Suppressor macrophage (primary cell): Measurements from ENCODE around the gene BRD3OS.

Source experiments
- DNase-seq, 4 experiments: peaks; one replicate each; pipeline ENCODE4 v3.0.0-alpha.2; 2020 to 2022

The BRD3OS gene

GRCh38 chr9:134034215-134035040, 9.1 kb downstream of the BRD3OS start:
- no peak for DNase-seq

- DNase-seq: no peak
Measured at GRCh38 chr9:134035041-134036039, 10.1 kb downstream of the BRD3OS start.

GRCh38 chr9:134036130-134036529, 10.8 kb downstream of the BRD3OS start:
- DNase-seq: no peak

- DNase-seq: no peak
Measured at GRCh38 chr9:134037641-134038040, 12.4 kb downstream of the BRD3OS start.

- DNase-seq: no peak
Measured at GRCh38 chr9:134039386-134040175, 14.3 kb downstream of the BRD3OS start.

- DNase-seq: no peak
Measured at GRCh38 chr9:134040176-134040565, 14.9 kb downstream of the BRD3OS start.

- peak in 1 of 4 experiments; percentile 17 for DNase-seq
Measured at GRCh38 chr9:134040781-134041648, 15.7 kb downstream of the BRD3OS start.

GRCh38 chr9:134041649-134041962, 16.3 kb downstream of the BRD3OS start:
- no peak for DNase-seq

- DNase-seq: no peak
Measured at GRCh38 chr9:134043531-134043988, 18.3 kb downstream of the BRD3OS start.

- no peak for DNase-seq
Measured at GRCh38 chr9:134044944-134045343, 19.7 kb downstream of the BRD3OS start.

- no peak for DNase-seq
Measured at GRCh38 chr9:134045841-134046544, 20.7 kb downstream of the BRD3OS start.

GRCh38 chr9:134046894-134047681, 21.8 kb downstream of the BRD3OS start:
- no peak for DNase-seq

GRCh38 chr9:134047868-134048581, 22.7 kb downstream of the BRD3OS start:
- DNase-seq: no peak

GRCh38 chr9:134048582-134048968, 23.3 kb downstream of the BRD3OS start:
- DNase-seq: no peak

GRCh38 chr9:134049236-134049635, 24.0 kb downstream of the BRD3OS start:
- DNase-seq: no peak

GRCh38 chr9:134049772-134050588, 24.7 kb downstream of the BRD3OS start:
- DNase-seq: no peak

- no peak for DNase-seq
Measured at GRCh38 chr9:134050726-134051125, 25.4 kb downstream of the BRD3OS start.

GRCh38 chr9:134051319-134051718, 26.0 kb downstream of the BRD3OS start:
- DNase-seq: no peak

- no peak for DNase-seq
Measured at GRCh38 chr9:134052491-134052890, 27.2 kb downstream of the BRD3OS start.
